Loucy (cell line): ENCODE data around the gene DHRS11.

Experiments used
- EZH2phosphoT487 ChIP-seq: fragments of 200-600 bp; IDR thresholded peaks from 2 replicates; pipeline ENCODE4 v1.6.1; 2018; ENCODE audit warnings: antibody characterized with exemption, mild to moderate bottlenecking, moderate library complexity, borderline replicate concordance
- TF ChIP-seq, protein P1 (sequence below): fragments of 200-600 bp; sonication (generic); conservative IDR thresholded peaks from 2 replicates; pipeline ENCODE4 v1.5.1; 2014; ENCODE audit warnings: mild to moderate bottlenecking, antibody characterized with exemption, low read length

GRCh38 chr17:36544044-36544306 is 47.7 kb upstream of the DHRS11 start:
- TF ChIP-seq, protein P1, sequence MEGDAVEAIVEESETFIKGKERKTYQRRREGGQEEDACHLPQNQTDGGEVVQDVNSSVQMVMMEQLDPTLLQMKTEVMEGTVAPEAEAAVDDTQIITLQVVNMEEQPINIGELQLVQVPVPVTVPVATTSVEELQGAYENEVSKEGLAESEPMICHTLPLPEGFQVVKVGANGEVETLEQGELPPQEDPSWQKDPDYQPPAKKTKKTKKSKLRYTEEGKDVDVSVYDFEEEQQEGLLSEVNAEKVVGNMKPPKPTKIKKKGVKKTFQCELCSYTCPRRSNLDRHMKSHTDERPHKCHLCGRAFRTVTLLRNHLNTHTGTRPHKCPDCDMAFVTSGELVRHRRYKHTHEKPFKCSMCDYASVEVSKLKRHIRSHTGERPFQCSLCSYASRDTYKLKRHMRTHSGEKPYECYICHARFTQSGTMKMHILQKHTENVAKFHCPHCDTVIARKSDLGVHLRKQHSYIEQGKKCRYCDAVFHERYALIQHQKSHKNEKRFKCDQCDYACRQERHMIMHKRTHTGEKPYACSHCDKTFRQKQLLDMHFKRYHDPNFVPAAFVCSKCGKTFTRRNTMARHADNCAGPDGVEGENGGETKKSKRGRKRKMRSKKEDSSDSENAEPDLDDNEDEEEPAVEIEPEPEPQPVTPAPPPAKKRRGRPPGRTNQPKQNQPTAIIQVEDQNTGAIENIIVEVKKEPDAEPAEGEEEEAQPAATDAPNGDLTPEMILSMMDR: peak; percentile 30
- TF ChIP-seq EZH2phosphoT487: no peak
